Neuronal stem cell (in vitro differentiated cells): ENCODE data around the gene SSH3.
A peak's percentile ranks its signal among the peaks of the same experiment; 100 is the strongest.

Experiments used
- DNase-seq: peaks from one replicate; pipeline ENCODE4 v3.0.0-alpha.2; 2013; ENCODE audit warnings: low spot score
- H2AFZ ChIP-seq: one replicate; pipeline ENCODE4 v1.6.1; 2013; ENCODE audit warnings: mild to moderate bottlenecking, low read length, inconsistent platforms
- H2AK5ac ChIP-seq: 2 replicates; pipeline ENCODE4 v1.6.1; 2013; ENCODE audit warnings: low read depth, mild to moderate bottlenecking, inconsistent platforms, low read length, moderate library complexity, mixed read lengths
- H2BK120ac ChIP-seq: 2 replicates; pipeline ENCODE4 v1.6.1; 2013; ENCODE audit warnings: low read depth, mild to moderate bottlenecking, inconsistent platforms, low read length, moderate library complexity, mixed read lengths
- H2BK12ac ChIP-seq: one replicate; pipeline ENCODE4 v1.6.1; 2013; ENCODE audit warnings: low read length, inconsistent platforms
- H2BK15ac ChIP-seq: 2 replicates; pipeline ENCODE4 v1.6.1; 2013; ENCODE audit warnings: mild to moderate bottlenecking, low read length, inconsistent platforms, mixed read lengths
- H2BK5ac ChIP-seq: one replicate; pipeline ENCODE4 v1.6.1; 2013; ENCODE audit warnings: inconsistent platforms, mild to moderate bottlenecking, low read length, moderate library complexity
- H3K14ac ChIP-seq: one replicate; pipeline ENCODE4 v1.6.1; 2013; ENCODE audit warnings: low read length, inconsistent platforms
- H3K18ac ChIP-seq: 2 replicates; pipeline ENCODE4 v1.6.1; 2013; ENCODE audit warnings: low read length, inconsistent platforms
- H3K23ac ChIP-seq: 2 replicates; pipeline ENCODE4 v1.6.1; 2013; ENCODE audit warnings: low read depth, mild to moderate bottlenecking, mixed read lengths, low read length, inconsistent platforms; ENCODE audit not compliant: poor library complexity
- H3K27ac ChIP-seq: replicated peaks from 3 replicates; pipeline ENCODE4 v1.5.1; 2013; ENCODE audit warnings: low read length, inconsistent platforms
- H3K27me3 ChIP-seq, 3 experiments: 2 replicates each; pipeline ENCODE4 v1.6.1; 2013; ENCODE audit warnings: low read length in 3 of 3, mild to moderate bottlenecking in 2 of 3, inconsistent platforms in 1 of 3, low read depth in 1 of 3, mixed read lengths in 1 of 3, moderate library complexity in 1 of 3; ENCODE audit not compliant: control insufficient read depth in 3 of 3, insufficient read depth in 3 of 3
- H3K36me3 ChIP-seq, 2 donors: replicated peaks in 1 of 2; 2 replicates each; pipeline ENCODE4 v1.6.1; 2013; ENCODE audit warnings: low read length in 2 of 2; ENCODE audit not compliant: control insufficient read depth in 2 of 2, insufficient read depth in 2 of 2
- H3K4ac ChIP-seq: 2 replicates; pipeline ENCODE4 v1.6.1; 2013; ENCODE audit warnings: inconsistent platforms, mild to moderate bottlenecking, low read length, moderate library complexity
- H3K4me1 ChIP-seq, 2 donors: 1 replicate in 1 of 2; 2 replicates in 1 of 2; pipeline ENCODE4 v1.6.1; 2013; ENCODE audit warnings: low read length in 2 of 2, low read depth in 1 of 2; ENCODE audit not compliant: control insufficient read depth in 2 of 2, insufficient read depth in 1 of 2
- H3K4me2 ChIP-seq: one replicate; pipeline ENCODE4 v1.6.1; 2013; ENCODE audit warnings: mild to moderate bottlenecking, low read length, inconsistent platforms; ENCODE audit not compliant: insufficient read depth, poor library complexity, severe bottlenecking
- H3K4me3 ChIP-seq, 2 donors: 2 replicates each; pipeline ENCODE4 v1.5.1; 2013; ENCODE audit warnings: low read length in 2 of 2, mild to moderate bottlenecking in 2 of 2, inconsistent platforms in 1 of 2, moderate library complexity in 1 of 2
- H3K79me1 ChIP-seq: one replicate; pipeline ENCODE4 v1.6.1; 2013; ENCODE audit warnings: low read depth, mild to moderate bottlenecking, inconsistent platforms, low read length, moderate library complexity
- H3K9ac ChIP-seq: one replicate; pipeline ENCODE4 v1.6.1; 2013; ENCODE audit warnings: mild to moderate bottlenecking, low read depth, low read length, inconsistent platforms; ENCODE audit not compliant: poor library complexity
- H3K9me3 ChIP-seq, 2 donors: replicated peaks in 1 of 2; 2 replicates each; pipeline versions ENCODE3 to v1.6.1; 2013; ENCODE audit warnings: low read length in 2 of 2, mild to moderate bottlenecking in 2 of 2, inconsistent platforms in 1 of 2, low read depth in 1 of 2, mixed read lengths in 1 of 2, moderate library complexity in 1 of 2; ENCODE audit not compliant: control insufficient read depth in 2 of 2, insufficient read depth in 1 of 2
- H4K8ac ChIP-seq: one replicate; pipeline ENCODE4 v1.6.1; 2013; ENCODE audit warnings: low read depth, mild to moderate bottlenecking, inconsistent platforms, low read length, moderate library complexity
- H4K91ac ChIP-seq: one replicate; pipeline ENCODE4 v1.6.1; 2013; ENCODE audit warnings: low read length, low read depth, mild to moderate bottlenecking, inconsistent platforms; ENCODE audit not compliant: poor library complexity
- WGBS, 2 donors: extraction: QIAGEN DNeasy Blood & Tissue Kit; methylation state at CpG; one replicate each; pipeline ENCODE4 v1.1.7; 2013; ENCODE audit warnings: missing lambda C conversion rate in 2 of 2, mixed read lengths in 1 of 2; ENCODE audit not compliant: insufficient read length in 2 of 2, insufficient replicate concordance in 1 of 2; ENCODE audit errors: extremely low coverage in 2 of 2; 5-methylcytosine and 5-hydroxymethylcytosine counted together

Gene SSH3

DNA sequence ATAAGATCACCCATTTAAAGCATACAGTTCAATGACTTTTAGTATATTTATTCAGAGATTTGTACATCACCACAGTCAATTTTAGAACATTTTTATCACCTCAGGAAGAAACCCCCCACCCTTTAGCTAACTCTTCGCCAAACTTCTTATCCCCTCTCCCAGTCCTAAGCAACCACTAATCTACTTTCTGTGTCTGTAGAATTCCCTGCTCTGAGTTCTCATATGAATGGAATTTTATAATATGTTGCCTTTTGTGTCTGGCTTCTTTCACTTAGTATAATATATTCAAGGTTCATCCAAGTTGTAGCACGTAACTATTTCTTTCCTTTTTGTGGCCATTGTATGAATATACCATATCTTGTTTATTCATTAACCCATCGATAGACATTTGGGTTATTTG is 10.7 kb upstream of the SSH3 start:
- Histone ChIP-seq H3K4me3 (no peak overlapping the region), H3K4me2 (no peak overlapping the region), H3K27me3 (no peaks in the 10 kb centered on the region), H3K36me3 (peaks cover 20 to 71% of the 10 kb centered on the region in 2 donors), H2AK5ac (no peak overlapping the region), H4K91ac (no peak overlapping the region), H3K27ac (no peak overlapping the region), H3K18ac (no peak overlapping the region), H3K4me1 (peaks cover 16 to 18% of the 10 kb centered on the region in 2 donors), H2BK15ac (no peak overlapping the region), H2BK5ac (no peak overlapping the region), H2BK120ac (no peak overlapping the region), H3K23ac (no peak overlapping the region), H3K14ac (no peak overlapping the region), H2BK12ac (no peak overlapping the region), H3K4ac (no peak overlapping the region), H3K79me1 (peaks cover 27% of the 10 kb centered on the region), H3K9ac (no peak overlapping the region), H2AFZ (no peak overlapping the region), H4K8ac (no peak overlapping the region), H3K9me3 (peaks cover 0 to 22% of the 10 kb centered on the region in 2 donors)
- no CpG with 5 or more reads among the region's 3 CpGs for WGBS, 2 donors
- DNase-seq: no peak

DNA sequence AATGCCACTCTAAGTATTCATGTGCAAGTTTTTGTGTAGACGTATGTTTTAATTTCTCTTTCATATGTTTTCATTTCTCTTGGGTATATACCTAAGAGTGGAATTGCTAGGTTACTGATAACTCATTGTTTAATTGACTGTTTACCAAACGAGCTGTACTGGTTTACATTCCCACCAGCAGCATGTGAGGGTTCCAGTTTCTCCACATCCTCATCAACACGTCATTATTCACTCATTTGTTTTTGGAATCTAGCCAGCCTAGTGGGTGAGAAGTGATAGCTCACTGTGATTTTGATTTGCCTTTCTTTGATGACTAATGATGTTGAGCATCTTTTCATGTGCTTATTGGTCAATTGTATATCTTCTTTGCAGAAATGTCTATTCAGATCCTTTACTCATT is 10.2 kb upstream of the SSH3 start:
- no peak overlapping the region for H3K4me2 ChIP-seq
- H4K8ac ChIP-seq: no peak overlapping the region
- no peak overlapping the region for H3K9ac ChIP-seq
- no peak for DNase-seq
- no peak overlapping the region for H2BK120ac ChIP-seq
- no peak overlapping the region for H3K4me3 ChIP-seq
- H3K9me3 ChIP-seq: peaks cover 0 to 22% of the 10 kb centered on the region in 2 donors
- WGBS, 2 donors: no CpG with 5 or more reads among the region's 3 CpGs
- H3K4me1 ChIP-seq: peaks cover 12 to 14% of the 10 kb centered on the region in 2 donors
- no peak overlapping the region for H2BK5ac ChIP-seq
- H3K79me1 ChIP-seq: peaks cover 23% of the 10 kb centered on the region
- H2AK5ac ChIP-seq: no peak overlapping the region
- H2BK12ac ChIP-seq: no peak overlapping the region
- no peak overlapping the region for H2AFZ ChIP-seq
- no peak overlapping the region for H4K91ac ChIP-seq
- no peak overlapping the region for H3K4ac ChIP-seq
- H2BK15ac ChIP-seq: no peak overlapping the region
- H3K18ac ChIP-seq: no peak overlapping the region
- H3K23ac ChIP-seq: no peak overlapping the region
- no peaks in the 10 kb centered on the region for H3K27me3 ChIP-seq
- no peak overlapping the region for H3K27ac ChIP-seq
- no peak overlapping the region for H3K14ac ChIP-seq
- peaks cover 20 to 72% of the 10 kb centered on the region in 2 donors for H3K36me3 ChIP-seq

DNA sequence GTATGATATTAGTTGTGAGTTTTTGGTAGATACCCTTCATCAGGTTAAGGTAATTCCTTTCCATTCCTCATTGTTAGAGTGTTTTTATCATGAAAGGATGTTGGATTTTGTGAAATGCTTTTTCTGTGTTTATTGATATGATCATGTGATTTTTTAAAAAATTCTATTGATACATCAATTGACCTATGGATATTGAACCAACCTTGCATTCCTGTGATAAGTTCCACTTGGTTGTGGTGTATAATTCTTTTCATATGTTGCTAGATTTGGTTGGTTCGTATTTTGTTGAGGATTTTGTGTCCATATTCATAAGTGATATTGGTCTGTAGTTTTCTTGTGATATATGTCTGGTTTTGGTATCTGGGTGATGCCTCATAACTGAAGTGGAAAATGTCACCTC is 7.5 kb upstream of the SSH3 start:
- Histone ChIP-seq H2AFZ (no peak overlapping the region), H3K23ac (no peak overlapping the region), H2BK5ac (no peak overlapping the region), H3K27me3 (no peaks in the 10 kb centered on the region), H4K91ac (no peak overlapping the region), H2AK5ac (no peak overlapping the region), H3K79me1 (peaks cover 4% of the 10 kb centered on the region), H3K36me3 (peaks cover 28 to 90% of the 10 kb centered on the region in 2 donors), H2BK12ac (no peak overlapping the region), H3K4ac (no peak overlapping the region), H4K8ac (no peak overlapping the region), H3K4me2 (no peak overlapping the region), H3K27ac (no peak overlapping the region), H2BK120ac (no peak overlapping the region), H3K4me1 (peaks cover 0 to 3% of the 10 kb centered on the region in 2 donors), H2BK15ac (no peak overlapping the region), H3K14ac (no peak overlapping the region), H3K9me3 (peaks cover 0 to 22% of the 10 kb centered on the region in 2 donors), H3K9ac (no peak overlapping the region), H3K18ac (no peak overlapping the region), H3K4me3 (no peak overlapping the region)
- WGBS, 2 donors: no CpG with 5 or more reads among the region's 1 CpG
- no peak for DNase-seq

DNA sequence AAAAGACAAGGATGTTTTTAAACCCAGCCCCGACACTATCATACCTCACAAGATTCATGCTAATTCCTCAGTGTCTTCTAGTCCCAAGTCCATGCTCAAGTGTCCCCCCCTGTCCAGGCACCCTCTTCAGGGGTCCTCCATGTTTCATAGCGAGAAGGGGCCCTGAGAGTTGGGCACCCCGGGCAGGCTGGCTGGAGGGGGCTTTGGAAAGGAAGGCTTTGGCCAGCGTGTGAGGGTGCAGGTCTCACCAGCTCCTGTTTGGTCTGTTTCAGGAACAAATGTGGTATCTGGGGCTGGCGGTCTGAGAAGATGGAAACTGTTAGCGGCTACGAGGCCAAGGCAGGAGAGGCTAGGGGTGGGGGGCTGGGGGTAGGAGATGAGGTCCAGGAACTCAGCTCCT is 4.5 kb upstream of the SSH3 start:
- no CpG with 5 or more reads among the region's 7 CpGs for WGBS, 2 donors
- Histone ChIP-seq H3K27ac (no peak overlapping the region), H3K14ac (no peak overlapping the region), H3K4ac (no peak overlapping the region), H2AK5ac (no peak overlapping the region), H4K91ac (no peak overlapping the region), H3K36me3 (peaks cover 24 to 74% of the 10 kb centered on the region in 2 donors), H3K4me1 (peaks cover 0 to 11% of the 10 kb centered on the region in 2 donors), H2BK15ac (no peak overlapping the region), H3K18ac (no peak overlapping the region), H3K23ac (no peak overlapping the region), H2AFZ (no peak overlapping the region), H2BK12ac (no peak overlapping the region), H2BK120ac (no peak overlapping the region), H3K4me2 (no peak overlapping the region), H2BK5ac (peak overlapping the region; percentile 53), H3K4me3 (no peak overlapping the region), H3K27me3 (peaks cover 0 to 1% (median 0%) of the 10 kb centered on the region in 3 experiments), H3K9ac (no peak overlapping the region), H3K9me3 (peaks cover 0 to 22% of the 10 kb centered on the region in 2 donors), H4K8ac (no peak overlapping the region), H3K79me1 (no peaks in the 10 kb centered on the region)
- DNase-seq: no peak
